Astrocyte (in vitro differentiated cells and primary cell): ENCODE results near the gene SEH1L.

Source experiments
- EZH2 ChIP-seq: IDR thresholded peaks from 2 replicates; pipeline ENCODE4 v1.6.1; 2012; ENCODE audit warnings: mild to moderate bottlenecking, low read length, inconsistent platforms; ENCODE audit not compliant: insufficient read depth
- TF ChIP-seq, protein P1 (sequence below): IDR thresholded peaks from 2 replicates; pipeline ENCODE4 v1.5.1; 2011; ENCODE audit warnings: low read depth, mild to moderate bottlenecking, inconsistent platforms, low read length, moderate library complexity; ENCODE audit not compliant: insufficient read depth

DNA sequence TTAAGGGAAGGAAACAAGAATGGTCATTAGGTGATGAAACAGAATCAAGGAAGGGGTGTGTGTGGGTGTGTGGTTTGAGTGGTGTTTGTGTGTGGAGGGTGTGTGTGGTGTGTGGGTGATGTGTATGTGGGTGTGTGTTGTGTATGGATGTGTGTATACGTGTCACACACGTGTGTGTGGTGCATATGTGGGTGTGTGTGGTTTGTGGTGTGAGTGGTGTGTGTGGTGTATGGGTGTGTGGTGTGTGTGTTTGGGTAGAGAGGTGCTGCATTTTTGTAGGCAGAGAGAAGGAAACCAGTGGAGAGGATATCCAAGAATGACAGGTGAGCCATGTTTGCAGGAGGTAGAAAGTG is 42.3 kb downstream of the SEH1L start:
- TF ChIP-seq, protein P1, sequence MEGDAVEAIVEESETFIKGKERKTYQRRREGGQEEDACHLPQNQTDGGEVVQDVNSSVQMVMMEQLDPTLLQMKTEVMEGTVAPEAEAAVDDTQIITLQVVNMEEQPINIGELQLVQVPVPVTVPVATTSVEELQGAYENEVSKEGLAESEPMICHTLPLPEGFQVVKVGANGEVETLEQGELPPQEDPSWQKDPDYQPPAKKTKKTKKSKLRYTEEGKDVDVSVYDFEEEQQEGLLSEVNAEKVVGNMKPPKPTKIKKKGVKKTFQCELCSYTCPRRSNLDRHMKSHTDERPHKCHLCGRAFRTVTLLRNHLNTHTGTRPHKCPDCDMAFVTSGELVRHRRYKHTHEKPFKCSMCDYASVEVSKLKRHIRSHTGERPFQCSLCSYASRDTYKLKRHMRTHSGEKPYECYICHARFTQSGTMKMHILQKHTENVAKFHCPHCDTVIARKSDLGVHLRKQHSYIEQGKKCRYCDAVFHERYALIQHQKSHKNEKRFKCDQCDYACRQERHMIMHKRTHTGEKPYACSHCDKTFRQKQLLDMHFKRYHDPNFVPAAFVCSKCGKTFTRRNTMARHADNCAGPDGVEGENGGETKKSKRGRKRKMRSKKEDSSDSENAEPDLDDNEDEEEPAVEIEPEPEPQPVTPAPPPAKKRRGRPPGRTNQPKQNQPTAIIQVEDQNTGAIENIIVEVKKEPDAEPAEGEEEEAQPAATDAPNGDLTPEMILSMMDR = no peak
- TF ChIP-seq EZH2 = no peak
